ENCODE measurements around the gene TACC2.

Gene TACC2

GRCh38 chr10:122246830-122247520 is 258.0 kb downstream of the TACC2 start:
- no peak overlapping the region for H3K4me3 ChIP-seq (ENCODE audit: low read depth in 1 of 5, low read length in 5 of 5)
- H3K9ac ChIP-seq (ENCODE audit: low read length in 5 of 5) = no peak overlapping the region
- H3K4me1 ChIP-seq (ENCODE audit: control insufficient read depth in 5 of 5, insufficient read depth in 5 of 5, low read length in 5 of 5) = peaks cover 0 to 6% (median 0%) of the 10 kb centered on the region in 5 donors
- no peak overlapping the region for H3K27ac ChIP-seq (ENCODE audit: low read depth, low read length)
- no peaks in the 10 kb centered on the region for H3K9me3 ChIP-seq (ENCODE audit: control insufficient read depth in 5 of 5, low read length in 5 of 5)
- no peaks in the 10 kb centered on the region for H3K27me3 ChIP-seq (ENCODE audit: control insufficient read depth in 5 of 5, insufficient read depth in 4 of 5, low read length in 5 of 5)
- peaks cover 10 to 66% (median 58%) of the 10 kb centered on the region in 5 donors for H3K36me3 ChIP-seq (ENCODE audit: control insufficient read depth in 5 of 5, insufficient read depth in 5 of 5, low read length in 5 of 5)

- no peak overlapping the region for H3K9ac ChIP-seq (ENCODE audit: low read length in 5 of 5)
- no peak overlapping the region for H3K4me3 ChIP-seq (ENCODE audit: low read depth in 1 of 5, low read length in 5 of 5)
- peaks cover 0 to 4% (median 0%) of the 10 kb centered on the region in 5 donors for H3K4me1 ChIP-seq (ENCODE audit: control insufficient read depth in 5 of 5, insufficient read depth in 5 of 5, low read length in 5 of 5)
- peaks cover 10 to 71% (median 65%) of the 10 kb centered on the region in 5 donors for H3K36me3 ChIP-seq (ENCODE audit: control insufficient read depth in 5 of 5, insufficient read depth in 5 of 5, low read length in 5 of 5)
- H3K9me3 ChIP-seq (ENCODE audit: control insufficient read depth in 5 of 5, low read length in 5 of 5) = no peaks in the 10 kb centered on the region
- H3K27me3 ChIP-seq (ENCODE audit: control insufficient read depth in 5 of 5, insufficient read depth in 4 of 5, low read length in 5 of 5) = no peaks in the 10 kb centered on the region
- no peak overlapping the region for H3K27ac ChIP-seq (ENCODE audit: low read depth, low read length)
Measured at GRCh38 chr10:122248356-122249302, 259.7 kb downstream of the TACC2 start.

GRCh38 chr10:122249303-122249850 is 260.4 kb downstream of the TACC2 start:
- Histone ChIP-seq H3K27ac (ENCODE audit: low read depth, low read length) (no peak overlapping the region), H3K36me3 (ENCODE audit: control insufficient read depth in 5 of 5, insufficient read depth in 5 of 5, low read length in 5 of 5) (peaks cover 10 to 70% (median 61%) of the 10 kb centered on the region in 5 donors), H3K27me3 (ENCODE audit: control insufficient read depth in 5 of 5, insufficient read depth in 4 of 5, low read length in 5 of 5) (no peaks in the 10 kb centered on the region), H3K4me3 (ENCODE audit: low read depth in 1 of 5, low read length in 5 of 5) (no peak overlapping the region), H3K9me3 (ENCODE audit: control insufficient read depth in 5 of 5, low read length in 5 of 5) (no peaks in the 10 kb centered on the region), H3K4me1 (ENCODE audit: control insufficient read depth in 5 of 5, insufficient read depth in 5 of 5, low read length in 5 of 5) (no peaks in the 10 kb centered on the region), H3K9ac (ENCODE audit: low read length in 5 of 5) (no peak overlapping the region)

GRCh38 chr10:122249991-122250750 is 261.2 kb downstream of the TACC2 start:
- Histone ChIP-seq H3K36me3 (ENCODE audit: control insufficient read depth in 5 of 5, insufficient read depth in 5 of 5, low read length in 5 of 5) (peaks cover 6 to 72% (median 58%) of the 10 kb centered on the region in 5 donors), H3K4me3 (ENCODE audit: low read depth in 1 of 5, low read length in 5 of 5) (no peak overlapping the region), H3K27me3 (ENCODE audit: control insufficient read depth in 5 of 5, insufficient read depth in 4 of 5, low read length in 5 of 5) (no peaks in the 10 kb centered on the region), H3K27ac (ENCODE audit: low read depth, low read length) (no peak overlapping the region), H3K9me3 (ENCODE audit: control insufficient read depth in 5 of 5, low read length in 5 of 5) (no peaks in the 10 kb centered on the region), H3K4me1 (ENCODE audit: control insufficient read depth in 5 of 5, insufficient read depth in 5 of 5, low read length in 5 of 5) (no peaks in the 10 kb centered on the region), H3K9ac (ENCODE audit: low read length in 5 of 5) (no peak overlapping the region)

GRCh38 chr10:122251459-122252255 is 262.7 kb downstream of the TACC2 start:
- H3K27ac ChIP-seq (ENCODE audit: low read depth, low read length) = no peak overlapping the region
- no peak overlapping the region for H3K4me3 ChIP-seq (ENCODE audit: low read depth in 1 of 5, low read length in 5 of 5)
- peaks cover 2 to 63% (median 50%) of the 10 kb centered on the region in 5 donors for H3K36me3 ChIP-seq (ENCODE audit: control insufficient read depth in 5 of 5, insufficient read depth in 5 of 5, low read length in 5 of 5)
- H3K9ac ChIP-seq (ENCODE audit: low read length in 5 of 5) = no peak overlapping the region
- no peaks in the 10 kb centered on the region for H3K27me3 ChIP-seq (ENCODE audit: control insufficient read depth in 5 of 5, insufficient read depth in 4 of 5, low read length in 5 of 5)
- no peaks in the 10 kb centered on the region for H3K9me3 ChIP-seq (ENCODE audit: control insufficient read depth in 5 of 5, low read length in 5 of 5)
- H3K4me1 ChIP-seq (ENCODE audit: control insufficient read depth in 5 of 5, insufficient read depth in 5 of 5, low read length in 5 of 5) = no peaks in the 10 kb centered on the region

- Histone ChIP-seq H3K27me3 (ENCODE audit: control insufficient read depth in 5 of 5, insufficient read depth in 4 of 5, low read length in 5 of 5) (no peaks in the 10 kb centered on the region), H3K4me1 (ENCODE audit: control insufficient read depth in 5 of 5, insufficient read depth in 5 of 5, low read length in 5 of 5) (peaks cover 0 to 5% (median 0%) of the 10 kb centered on the region in 5 donors), H3K27ac (ENCODE audit: low read depth, low read length) (no peak overlapping the region), H3K36me3 (ENCODE audit: control insufficient read depth in 5 of 5, insufficient read depth in 5 of 5, low read length in 5 of 5) (peaks cover 2 to 64% (median 49%) of the 10 kb centered on the region in 5 donors), H3K9me3 (ENCODE audit: control insufficient read depth in 5 of 5, low read length in 5 of 5) (no peaks in the 10 kb centered on the region), H3K4me3 (ENCODE audit: low read depth in 1 of 5, low read length in 5 of 5) (no peak overlapping the region), H3K9ac (ENCODE audit: low read length in 5 of 5) (no peak overlapping the region)
Measured at GRCh38 chr10:122252805-122253204, 263.8 kb downstream of the TACC2 start.

- peaks cover 2 to 64% (median 46%) of the 10 kb centered on the region in 5 donors for H3K36me3 ChIP-seq (ENCODE audit: control insufficient read depth in 5 of 5, insufficient read depth in 5 of 5, low read length in 5 of 5)
- H3K27ac ChIP-seq (ENCODE audit: low read depth, low read length) = no peak overlapping the region
- no peak overlapping the region for H3K4me3 ChIP-seq (ENCODE audit: low read depth in 1 of 5, low read length in 5 of 5)
- H3K9ac ChIP-seq (ENCODE audit: low read length in 5 of 5) = no peak overlapping the region
- H3K27me3 ChIP-seq (ENCODE audit: control insufficient read depth in 5 of 5, insufficient read depth in 4 of 5, low read length in 5 of 5) = no peaks in the 10 kb centered on the region
- no peaks in the 10 kb centered on the region for H3K9me3 ChIP-seq (ENCODE audit: control insufficient read depth in 5 of 5, low read length in 5 of 5)
- H3K4me1 ChIP-seq (ENCODE audit: control insufficient read depth in 5 of 5, insufficient read depth in 5 of 5, low read length in 5 of 5) = peaks cover 0 to 5% (median 0%) of the 10 kb centered on the region in 5 donors
Measured at GRCh38 chr10:122253605-122254004, 264.6 kb downstream of the TACC2 start.

- Histone ChIP-seq H3K27ac (ENCODE audit: low read depth, low read length) (no peak overlapping the region), H3K9ac (ENCODE audit: low read length in 5 of 5) (no peak overlapping the region), H3K9me3 (ENCODE audit: control insufficient read depth in 5 of 5, low read length in 5 of 5) (no peaks in the 10 kb centered on the region), H3K4me3 (ENCODE audit: low read depth in 1 of 5, low read length in 5 of 5) (no peak overlapping the region), H3K4me1 (ENCODE audit: control insufficient read depth in 5 of 5, insufficient read depth in 5 of 5, low read length in 5 of 5) (peaks cover 0 to 5% (median 0%) of the 10 kb centered on the region in 5 donors), H3K36me3 (ENCODE audit: control insufficient read depth in 5 of 5, insufficient read depth in 5 of 5, low read length in 5 of 5) (peaks cover 2 to 51% (median 36%) of the 10 kb centered on the region in 5 donors), H3K27me3 (ENCODE audit: control insufficient read depth in 5 of 5, insufficient read depth in 4 of 5, low read length in 5 of 5) (no peaks in the 10 kb centered on the region)
Measured at GRCh38 chr10:122254831-122255230, 265.9 kb downstream of the TACC2 start.

Measured in subcutaneous abdominal adipose tissue (tissue), 5 donors.